DMS114 treated with DMSO at 0.1 percent for 48 hours (cell line): ENCODE results near the gene VDAC2.

Experiments used
- DNase-seq: peaks from one replicate; lab custom pipeline; 2025; ENCODE audit not compliant: unreplicated experiment; lab: John Stamatoyannopoulos, UW

The VDAC2 gene

GRCh38 chr10:75229971-75230370, 19.4 kb downstream of the VDAC2 start:
- DNase-seq: no peak

- peak; percentile 89 for DNase-seq
These were observed 20.0 kb downstream of the VDAC2 start for GRCh38 chr10:75230600-75231038.

DNA sequence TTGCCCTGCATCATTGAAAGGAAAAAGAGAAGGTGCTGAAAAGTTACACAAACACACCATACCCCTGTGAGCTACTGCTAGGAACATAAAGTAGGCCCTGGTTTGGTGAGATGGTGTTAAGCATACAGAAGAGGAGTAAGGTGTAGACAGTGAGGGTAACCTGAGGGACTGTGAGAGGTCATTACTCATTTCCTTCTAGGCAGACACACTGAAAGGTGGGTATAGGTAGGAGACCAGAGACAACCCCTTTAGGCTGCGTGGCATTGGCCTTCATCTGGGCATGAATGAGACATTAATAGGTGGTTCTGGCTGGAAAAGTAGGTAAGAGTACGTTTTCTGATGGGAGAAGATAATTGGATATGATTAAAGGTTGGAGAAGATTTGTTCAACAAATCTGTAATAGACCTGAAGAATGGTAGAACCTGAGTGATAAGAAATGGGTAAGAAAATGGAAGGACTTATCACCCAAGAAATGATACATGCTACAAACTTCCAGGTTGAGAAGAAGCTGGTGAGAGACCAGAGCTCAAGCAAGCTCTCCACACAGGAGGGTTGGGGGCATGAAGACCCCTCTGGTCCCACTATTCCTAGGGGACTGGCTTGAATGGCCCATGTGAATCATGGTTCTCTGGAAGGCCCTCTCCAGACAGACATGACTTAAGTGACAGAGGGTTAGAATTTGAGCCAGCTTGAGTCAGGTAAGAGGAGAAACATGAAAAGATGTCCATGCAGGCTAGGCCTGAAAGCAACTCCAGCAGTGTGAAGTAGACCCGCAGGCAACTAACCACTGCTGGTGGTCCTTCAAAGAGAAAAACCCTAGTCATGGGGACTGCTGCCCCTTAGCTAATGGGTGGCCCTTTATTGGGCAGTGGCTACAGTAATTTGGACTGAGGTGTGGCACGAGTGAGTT, 21.3 kb downstream of the VDAC2 start:
- DNase-seq: no peak

GRCh38 chr10:75233444-75234016, 22.9 kb downstream of the VDAC2 start:
- no peak for DNase-seq

DNA sequence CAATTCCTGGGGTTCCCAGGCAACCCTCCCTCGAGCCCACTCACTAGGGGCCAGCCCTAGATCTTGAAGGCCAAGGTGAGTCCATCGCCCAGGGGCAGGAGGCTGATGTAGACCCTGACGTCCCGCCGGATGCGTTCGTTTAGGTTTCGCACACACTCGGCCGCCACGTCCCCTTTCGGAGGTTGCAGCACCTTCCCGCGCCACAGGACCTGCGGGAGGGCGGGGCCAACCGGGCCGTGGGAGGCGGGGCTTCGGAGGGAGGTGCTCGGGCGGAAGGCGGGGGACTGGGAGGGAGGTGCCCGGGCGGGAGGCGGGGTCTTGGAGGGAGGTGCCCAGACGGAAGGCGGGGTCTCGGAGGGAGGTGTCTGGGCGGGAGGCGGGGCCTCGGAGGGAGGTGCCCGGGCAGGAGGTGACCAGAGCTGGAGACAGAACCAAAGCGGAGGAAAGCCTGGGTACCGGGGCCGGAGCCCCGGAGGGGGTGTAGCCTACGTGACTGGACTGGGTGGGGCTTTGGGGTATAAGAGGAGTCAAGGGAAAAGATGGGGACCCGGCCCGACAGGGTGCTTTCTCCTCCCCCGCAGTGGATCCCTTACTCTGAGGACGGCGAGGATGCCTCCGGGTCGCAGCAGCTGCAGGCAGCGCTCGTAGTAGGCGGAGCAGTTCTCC, 23.6 kb downstream of the VDAC2 start:
- DNase-seq: peak; percentile 90

GRCh38 chr10:75234683-75235374, 24.2 kb downstream of the VDAC2 start:
- DNase-seq: no peak

DNA sequence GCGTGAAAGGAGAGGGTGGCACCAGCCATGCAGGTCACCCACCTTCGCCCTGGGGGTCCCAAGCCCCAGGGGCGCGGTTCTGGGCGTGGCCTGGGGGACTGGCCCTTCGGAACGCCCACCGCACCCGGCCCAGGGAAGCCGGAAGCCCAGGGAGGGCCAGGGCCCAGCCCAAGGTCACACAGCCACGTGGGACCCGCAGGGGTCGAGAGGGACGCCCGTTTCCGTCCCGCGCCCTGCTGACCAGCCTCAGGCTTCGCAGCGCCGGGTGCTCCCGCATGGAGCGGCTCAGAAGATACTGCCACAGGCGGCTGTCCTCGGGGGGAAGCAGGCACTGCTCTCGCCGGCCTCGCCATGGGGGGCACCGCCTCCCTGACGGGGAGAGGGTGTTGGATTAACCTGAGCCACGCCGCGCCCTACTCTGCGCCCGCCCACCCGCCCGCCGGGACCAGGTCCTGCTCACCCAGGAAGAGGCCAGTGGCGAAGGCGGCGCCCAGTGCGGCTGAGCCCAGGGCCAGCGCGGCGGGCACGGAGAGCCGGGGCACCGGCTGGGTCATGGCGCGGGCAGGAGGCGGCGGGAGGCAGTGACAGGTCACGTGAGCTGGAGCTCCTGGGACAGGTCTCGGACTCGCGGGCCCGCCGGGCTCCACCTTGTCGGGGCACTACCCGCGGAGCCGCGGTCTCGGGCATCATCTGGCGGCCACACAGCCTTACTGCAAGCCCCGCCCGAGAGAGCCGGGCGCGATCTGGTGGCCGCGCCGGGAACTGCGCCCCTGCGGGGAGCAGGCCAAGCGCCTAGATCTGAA, 25.0 kb downstream of the VDAC2 start, which contains the start of gene COMTD1:
TSS of gene COMTD1 (minus strand) at position 583 of the 803 bp plus-strand sequence. CDS start at position 554, 29 bp downstream.
- peak; percentile 78 for DNase-seq

DNA sequence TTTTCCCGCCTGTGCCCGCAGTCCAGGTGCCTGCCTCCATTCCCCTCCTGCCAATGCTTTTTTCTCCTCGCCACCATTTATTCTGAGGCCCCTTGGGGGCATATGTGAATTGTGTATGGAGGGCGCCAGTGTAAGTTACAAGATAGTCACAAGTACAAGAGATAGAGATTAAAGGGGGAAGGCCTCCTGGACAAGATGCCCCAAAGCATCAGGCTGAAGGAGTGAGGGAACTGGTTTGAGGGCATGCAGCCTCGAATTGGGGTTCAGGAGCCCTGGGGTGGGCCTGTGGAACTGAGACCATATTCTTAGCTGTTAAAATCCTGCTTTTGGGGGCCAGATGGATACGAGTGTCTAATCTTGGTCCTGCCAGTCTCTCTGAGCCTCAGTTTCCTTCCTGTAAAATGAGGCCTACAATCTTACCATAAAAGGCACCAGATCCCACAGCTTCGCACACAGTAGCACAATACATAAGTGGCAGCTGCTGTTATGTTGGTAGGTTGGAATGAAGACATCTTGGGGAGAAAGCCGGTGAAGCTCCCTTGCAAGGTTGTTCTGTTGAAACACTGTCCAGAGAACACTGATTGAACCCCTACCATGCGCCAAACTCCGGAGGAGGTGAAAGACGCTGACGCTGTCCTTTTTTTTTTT, 25.7 kb downstream of the VDAC2 start:
- no peak for DNase-seq

DNA sequence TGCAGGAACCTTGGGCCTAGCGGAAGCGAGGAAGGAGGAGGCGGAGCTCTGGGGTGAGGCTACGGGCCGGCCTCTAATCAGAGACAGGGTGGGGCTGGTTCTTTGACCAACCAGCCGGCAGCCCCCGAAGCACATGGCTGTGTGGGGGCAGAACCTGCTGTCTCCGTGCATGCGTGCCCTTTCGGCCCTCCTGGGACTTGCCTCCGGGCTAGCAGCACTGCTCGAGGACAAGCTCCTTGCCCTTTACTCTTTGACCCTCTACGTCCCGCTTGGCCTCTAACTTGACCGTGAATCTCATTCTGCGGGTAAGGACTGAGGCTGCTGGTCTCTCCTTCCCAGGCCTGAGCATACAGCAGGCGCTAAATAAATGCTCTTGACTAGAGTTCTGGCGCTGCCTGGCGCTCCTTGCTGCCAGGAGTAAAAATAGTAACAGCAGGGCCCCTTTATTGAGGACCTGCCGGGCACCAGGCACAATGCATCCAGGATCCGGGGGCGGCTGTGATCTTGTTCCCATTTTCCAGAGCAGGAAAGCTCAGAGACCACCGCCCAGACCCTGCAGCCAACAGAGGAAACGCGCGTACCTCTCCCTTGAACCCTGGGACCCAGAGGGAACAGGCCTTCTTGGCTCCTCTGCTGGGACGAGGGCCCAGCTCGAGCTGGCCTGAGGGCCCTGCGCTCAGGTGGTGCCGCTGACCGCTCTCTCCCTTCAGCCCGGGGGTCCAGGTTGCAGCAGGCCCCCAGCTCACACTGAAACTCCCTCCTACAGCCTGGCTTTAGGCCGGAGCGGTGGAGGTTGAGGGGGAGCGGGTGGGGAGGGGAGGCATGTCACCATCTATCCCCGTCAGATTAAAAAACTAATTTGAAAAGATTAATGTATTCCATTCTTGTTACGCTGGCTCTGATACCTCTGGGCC, 27.8 kb downstream of the VDAC2 start:
- DNase-seq: no peak

DNA sequence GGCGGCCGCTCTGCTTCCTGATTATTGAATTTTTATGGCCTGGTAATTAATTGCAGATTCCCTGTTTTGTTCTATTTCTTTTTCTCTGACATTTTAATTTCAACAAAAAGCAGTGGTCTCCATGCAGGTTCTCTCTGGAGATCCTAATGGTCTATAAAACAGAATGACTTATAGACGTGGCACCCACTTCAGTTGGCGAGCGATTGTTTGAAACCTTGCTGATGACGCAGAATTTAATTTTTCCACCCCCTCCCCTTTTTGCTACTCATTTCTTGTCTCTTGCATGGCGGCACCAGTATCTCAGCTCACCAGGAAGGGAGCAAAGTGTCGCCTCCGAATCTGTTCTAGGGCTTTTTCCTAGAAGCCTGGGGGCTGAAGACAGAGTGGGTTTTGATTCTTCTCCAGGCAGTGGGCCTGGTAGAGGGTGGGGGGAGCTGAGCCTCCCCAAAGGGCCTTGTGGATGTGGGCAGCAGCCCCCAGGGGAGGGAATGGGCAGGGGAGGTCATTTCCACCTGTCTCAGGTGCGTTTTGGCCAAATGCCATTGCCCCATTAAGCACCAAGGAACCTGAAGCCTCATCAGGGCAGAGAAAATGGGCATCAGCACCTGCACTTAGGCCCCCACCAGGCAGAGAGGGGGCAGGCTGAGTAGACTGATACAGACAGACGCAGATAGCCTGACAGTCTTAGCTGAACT, 28.6 kb downstream of the VDAC2 start:
- DNase-seq: no peak

DNA sequence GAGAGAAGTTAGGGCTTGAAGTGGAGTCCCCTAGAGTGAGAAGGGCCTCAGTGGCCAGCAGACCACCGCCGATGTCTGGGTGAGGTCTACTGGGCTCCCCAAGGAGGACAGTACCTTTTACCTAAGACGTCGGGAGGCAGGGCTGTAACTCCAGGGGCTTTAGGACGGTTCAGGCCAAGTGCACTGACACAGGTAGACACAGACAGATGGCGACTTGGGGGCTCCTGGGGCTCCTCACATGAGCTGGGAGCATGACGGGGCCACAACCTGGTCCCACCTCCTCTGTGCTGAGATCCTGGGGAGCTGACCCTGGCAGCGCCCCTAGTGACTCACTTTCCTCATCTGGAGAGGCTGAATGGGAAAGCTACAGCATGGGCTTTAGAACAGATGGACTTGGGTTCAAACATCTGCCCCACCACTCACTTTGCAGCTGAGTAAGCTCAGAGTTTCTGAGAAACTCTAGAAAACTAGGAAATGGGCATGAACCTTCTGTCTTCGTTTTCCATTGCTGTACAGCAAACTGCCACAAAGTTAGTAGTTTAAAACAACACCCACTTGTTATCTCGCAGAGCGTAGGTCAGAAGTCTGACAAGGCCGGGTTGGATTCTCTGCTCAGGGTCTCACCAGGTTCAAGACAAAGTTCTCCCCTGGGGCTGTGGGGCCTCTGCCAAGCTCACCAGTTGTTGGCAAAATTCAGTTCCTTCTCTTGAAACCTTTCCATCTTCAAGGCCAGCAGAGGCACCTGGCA, 29.9 kb downstream of the VDAC2 start:
- no peak for DNase-seq

DNA sequence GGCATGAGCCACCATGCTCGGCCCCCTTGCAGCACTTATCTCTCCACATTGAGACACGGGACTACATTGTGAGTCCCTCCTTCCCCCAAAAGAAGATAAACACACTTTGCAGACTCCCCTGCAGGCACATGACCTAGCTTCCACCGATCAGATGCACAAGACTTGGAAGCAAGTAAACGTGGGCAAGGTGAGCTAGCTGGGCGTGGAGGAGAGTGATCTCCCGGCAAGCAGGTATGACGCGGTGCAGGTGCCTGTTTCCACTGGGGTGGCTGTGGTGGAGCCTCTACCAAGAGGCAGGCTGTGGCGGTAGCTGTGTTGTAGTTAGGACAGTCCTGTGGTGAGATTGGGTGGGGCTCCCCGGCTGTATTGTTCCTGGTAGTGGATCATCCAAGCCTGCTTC, 32.8 kb downstream of the VDAC2 start:
- no peak for DNase-seq

DNA sequence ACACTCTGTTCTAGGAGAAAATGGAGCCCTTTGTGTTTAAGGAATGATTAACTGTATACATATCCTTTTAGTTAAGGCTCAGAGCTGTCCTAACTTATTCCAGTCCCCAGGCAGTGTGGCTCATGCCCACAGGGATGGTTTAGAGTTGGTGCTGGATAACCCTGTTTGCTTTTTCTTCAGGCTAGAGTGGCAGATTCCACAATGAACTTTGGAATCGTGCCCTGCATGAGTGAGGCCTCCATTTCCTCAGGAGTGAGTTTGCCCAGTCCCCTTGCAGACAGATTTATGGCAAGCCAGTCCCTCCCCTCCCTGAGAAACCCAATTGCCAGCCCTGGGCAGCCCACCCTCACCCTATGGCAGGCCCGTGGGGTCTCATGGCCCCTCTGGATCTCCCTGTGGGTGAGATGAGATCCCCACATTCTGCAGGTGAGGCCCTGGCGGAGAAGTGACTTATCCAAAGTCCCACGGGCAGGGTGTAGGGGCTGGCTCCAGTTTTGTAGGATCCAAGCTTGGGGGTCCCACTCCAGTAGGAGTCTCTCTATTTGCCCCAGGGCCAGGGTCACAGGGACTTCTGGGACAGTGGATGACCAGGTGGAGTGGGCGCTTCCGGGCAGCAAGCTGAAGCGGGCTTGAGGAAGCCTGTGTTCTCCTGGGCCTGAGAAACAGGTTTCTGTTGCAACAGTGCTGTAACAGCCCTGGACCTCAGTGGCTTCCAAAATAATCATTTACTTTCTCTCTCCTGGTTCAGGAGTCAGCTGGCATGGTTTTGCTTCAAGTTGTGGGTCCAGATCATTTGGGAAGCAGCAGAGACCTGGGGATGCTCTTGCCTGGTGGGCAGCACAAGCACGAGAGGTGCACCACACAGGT, 34.1 kb downstream of the VDAC2 start:
- no peak for DNase-seq

GRCh38 chr10:75245354-75246250, 35.0 kb downstream of the VDAC2 start:
- DNase-seq: no peak

GRCh38 chr10:75246506-75246905, 35.9 kb downstream of the VDAC2 start:
- DNase-seq: no peak

DNA sequence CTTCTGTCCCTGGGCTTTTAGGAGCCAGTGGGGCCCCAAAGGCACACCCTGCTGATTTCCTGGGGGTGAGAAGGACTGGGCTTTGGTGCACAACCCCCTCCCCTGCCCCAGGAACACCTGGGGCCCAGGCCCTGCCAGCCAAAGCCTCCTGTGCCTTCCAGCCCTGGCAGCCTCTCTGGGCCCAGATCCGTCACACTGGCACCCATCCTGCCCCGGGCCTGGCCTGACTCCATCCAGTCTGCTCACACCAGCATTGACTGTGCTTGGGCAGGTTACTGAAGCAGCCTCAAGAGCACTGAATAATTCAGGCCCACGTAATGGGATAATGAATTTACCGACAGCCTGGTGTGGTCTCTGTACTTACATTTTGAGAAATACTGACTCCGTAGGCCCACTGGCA, 37.2 kb downstream of the VDAC2 start:
- no peak for DNase-seq
